ENCODE results near the gene VPS16.

VPS16 gene

DNA sequence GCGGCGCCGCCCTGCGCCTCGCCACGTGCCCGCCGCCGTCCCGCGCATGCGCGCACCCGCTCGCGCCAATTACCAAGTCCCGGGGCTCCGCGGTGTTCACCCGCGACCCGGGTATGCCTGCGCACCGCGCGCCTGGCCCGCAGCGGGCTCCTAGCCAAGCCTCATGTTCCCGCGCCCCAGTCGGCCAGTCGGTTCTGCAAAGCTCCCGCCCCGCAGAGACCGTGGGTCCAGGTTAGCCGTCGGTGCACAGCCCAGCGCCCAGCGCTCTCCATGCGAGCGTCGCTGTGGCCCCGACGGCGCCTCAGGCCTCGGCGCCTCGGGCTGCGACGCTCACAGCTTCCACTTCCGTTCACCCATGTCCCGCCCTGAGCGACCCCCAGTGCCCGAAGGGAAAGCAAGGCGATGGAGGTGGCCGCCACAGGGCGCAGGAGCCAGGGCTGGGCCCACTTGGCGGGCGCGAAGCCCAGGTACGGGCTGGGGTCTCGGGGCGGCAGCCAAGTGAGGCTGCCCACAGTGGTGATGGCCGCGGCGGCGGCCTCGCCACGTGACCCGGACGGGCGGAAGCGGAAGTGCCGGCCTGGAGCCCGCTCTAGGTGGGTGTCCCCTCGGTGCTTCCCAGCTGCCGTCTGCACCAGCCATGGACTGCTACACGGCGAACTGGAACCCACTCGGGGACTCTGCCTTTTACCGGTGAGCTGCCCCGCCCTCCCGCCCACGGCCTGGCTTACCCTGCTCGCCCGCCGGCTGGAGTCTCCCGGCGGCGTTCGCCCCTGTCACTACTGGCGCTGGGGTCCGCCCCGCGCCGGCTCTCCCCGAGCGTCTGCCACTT, at the start of gene VPS16, which contains the start of gene PCED1A:
Gene VPS16 (plus strand): TSS at position 608 of the 829 bp plus-strand sequence. CDS start 30 bp downstream, at position 638.
Gene PCED1A (minus strand): TSS at position 518 of the 829 bp plus-strand sequence. CDS start 743 bp downstream, outside the sequence.
- DNase-seq, result no peak

- DNase-seq, result no peak
These were observed 47.1 kb upstream of the VPS16 start for GRCh38 chr20:2793471-2793870.

DNA sequence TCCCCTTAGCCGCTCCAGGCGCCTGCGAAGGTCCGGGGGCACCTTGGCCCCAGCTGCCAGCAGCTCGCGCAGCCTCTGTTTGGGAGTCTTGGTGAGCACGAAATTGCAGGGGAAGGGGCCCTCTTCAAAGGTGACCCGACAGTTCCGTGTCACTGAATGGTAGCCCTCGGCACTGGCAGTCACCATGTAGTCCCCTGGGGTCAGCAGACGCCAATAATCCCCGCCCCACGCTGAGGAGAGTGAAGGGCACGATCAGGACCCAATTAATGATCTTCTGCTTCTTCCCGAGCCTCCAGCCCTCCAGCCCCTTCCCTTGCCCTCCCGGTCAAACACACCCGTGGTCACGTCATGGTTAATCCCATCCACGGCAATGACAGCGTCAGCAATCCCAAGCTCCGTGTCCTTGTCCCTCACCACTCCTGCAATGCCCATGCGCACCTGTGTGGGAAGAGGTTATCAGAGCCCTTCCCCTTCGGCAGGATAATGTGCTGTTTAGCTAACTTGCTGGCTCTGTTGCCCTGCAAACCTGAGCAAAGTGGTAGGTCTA, 46.3 kb upstream of the VPS16 start:
- DNase-seq, result no peak

- no peak for DNase-seq
These were observed 45.6 kb upstream of the VPS16 start for GRCh38 chr20:2794866-2795447.

GRCh38 chr20:2795451-2795850, 45.1 kb upstream of the VPS16 start:
- no peak for DNase-seq

DNA sequence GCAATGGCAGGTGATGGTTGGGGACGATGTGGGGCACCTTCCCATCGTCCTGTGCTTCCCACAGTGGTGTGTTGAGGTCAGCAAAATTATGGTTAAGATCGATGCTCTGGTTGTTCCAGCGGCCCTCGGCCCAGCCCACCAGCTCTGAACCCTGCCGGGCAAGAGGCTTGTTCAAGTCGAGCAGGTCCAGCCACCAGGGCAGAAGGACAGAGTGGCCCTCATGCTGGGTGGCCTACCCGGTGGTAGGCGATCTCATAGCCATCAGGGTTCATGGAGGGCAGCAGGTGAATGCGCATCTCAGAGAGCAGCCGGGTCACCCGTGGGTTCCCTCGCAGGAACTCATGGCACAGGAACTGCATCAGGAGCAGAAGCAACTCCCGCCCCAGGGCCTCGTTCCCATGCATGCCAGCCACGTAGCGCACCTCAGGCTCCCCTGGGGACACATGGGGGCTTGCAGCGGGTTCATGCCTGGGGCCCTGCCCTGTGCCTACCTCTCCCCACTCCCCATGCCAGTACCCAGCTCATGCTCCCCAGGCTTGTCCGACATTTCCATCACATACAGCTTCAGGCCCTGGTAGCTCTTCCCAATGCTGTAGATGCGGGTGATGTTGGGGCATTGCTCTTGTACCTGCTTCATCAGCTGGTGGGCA, 44.4 kb upstream of the VPS16 start:
- DNase-seq, result no peak

- DNase-seq, result no peak
These were observed 43.2 kb upstream of the VPS16 start for GRCh38 chr20:2797136-2797983.

- no peak for DNase-seq
These were observed 42.3 kb upstream of the VPS16 start for GRCh38 chr20:2798095-2798805.

DNA sequence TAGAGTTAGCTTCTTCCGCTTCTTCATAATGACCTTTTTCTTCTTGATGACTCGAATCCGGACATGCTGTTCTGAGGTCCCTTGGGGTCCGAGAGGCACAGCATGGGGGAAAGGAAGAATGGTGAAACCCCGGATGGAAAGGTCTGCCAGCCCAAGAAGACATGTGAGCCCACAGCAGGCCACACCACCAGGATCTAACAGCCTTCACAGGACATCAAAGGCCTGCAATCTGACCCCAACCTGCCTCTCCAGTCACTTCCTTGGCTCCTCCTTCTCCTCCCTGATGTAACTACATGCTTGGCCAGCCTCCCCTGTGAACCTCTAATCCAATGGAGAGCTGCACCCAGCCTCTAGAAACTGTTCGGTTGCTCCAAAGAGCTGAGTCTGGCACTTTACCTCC, 41.7 kb upstream of the VPS16 start:
- DNase-seq, result no peak

- DNase-seq, result no peak
These were observed 41.3 kb upstream of the VPS16 start for GRCh38 chr20:2799271-2799670.

GRCh38 chr20:2799688-2800520, 40.6 kb upstream of the VPS16 start:
- DNase-seq, result no peak

- DNase-seq, result no peak
These were observed 39.8 kb upstream of the VPS16 start, which contains the start of gene CPXM1 for GRCh38 chr20:2800521-2801285. Gene CPXM1 (minus strand): TSS chr20:2800627. CDS start chr20:2800572, 55 bp downstream.

DNA sequence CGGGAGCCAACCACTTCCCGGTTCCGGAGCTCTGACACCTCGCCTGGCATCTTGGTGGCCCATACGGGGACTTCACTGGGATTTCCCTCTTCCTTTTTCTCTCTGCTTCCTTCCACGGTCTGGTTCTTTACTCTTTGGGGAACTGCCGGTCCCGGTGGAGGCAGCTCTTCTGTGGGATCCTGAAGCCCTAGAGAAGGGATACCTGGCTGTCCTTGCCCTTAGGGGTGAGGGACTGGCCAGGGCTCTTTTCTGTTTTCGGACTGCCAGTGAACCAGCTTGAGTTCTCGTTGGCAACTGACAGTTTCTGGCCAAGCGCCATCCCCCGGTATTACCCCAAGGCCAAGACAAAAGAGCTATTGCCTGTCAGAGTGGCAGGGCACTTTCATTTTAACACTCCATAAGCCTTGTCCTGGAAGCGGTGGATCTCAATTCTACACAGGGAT, 39.2 kb upstream of the VPS16 start:
- no peak for DNase-seq

- DNase-seq, result no peak
These were observed 36.3 kb upstream of the VPS16 start for GRCh38 chr20:2804041-2804828.

GRCh38 chr20:2804852-2805688, 35.5 kb upstream of the VPS16 start:
- no peak for DNase-seq

GRCh38 chr20:2805689-2806350, 34.7 kb upstream of the VPS16 start:
- DNase-seq, result no peak

GRCh38 chr20:2806351-2806701, 34.2 kb upstream of the VPS16 start:
- DNase-seq, result no peak

GRCh38 chr20:2807019-2807418, 33.5 kb upstream of the VPS16 start:
- no peak for DNase-seq
